OCI-LY7 (cell line): ENCODE results near the gene KSR1. TPM values are rescaled to one million over a fixed set of nuclear protein-coding genes. Genes with fewer than 3 reads are reported as not detected.

ENCODE experiments used
- BruUV-seq: library from RNA; stranded (reverse); fragments of 400-500 nt; replicated peaks from 2 replicates; lab custom pipeline; 2021; lab: Mats Ljungman, UMichigan
- CTCF ChIA-PET: fragments of 300-600 bp; sonication (Branson Sonifier 250); formaldehyde crosslinking; loops from one replicate; lab custom pipeline; 2022; ENCODE audit warnings: antibody characterized with exemption; ENCODE audit not compliant: unreplicated experiment; lab: Charles Lee
- POLR2A ChIA-PET: fragments of 300-600 bp; sonication (Branson Sonifier 250); formaldehyde crosslinking; loops from one replicate; lab custom pipeline; 2022; ENCODE audit warnings: antibody characterized with exemption; lab: Charles Lee
- DNase-seq: peaks from one replicate; pipeline ENCODE4 v3.0.0-alpha.2; 2015; ENCODE audit warnings: low spot score
- H2AFZ ChIP-seq: fragments of 200-600 bp; sonication (generic), shearing (Covaris generic); 2 replicates; pipeline ENCODE4 v1.6.1; 2014; ENCODE audit warnings: mild to moderate bottlenecking, antibody characterized with exemption, low read length, moderate library complexity
- H3K27ac ChIP-seq: fragments of 200-600 bp; sonication (generic); 2 replicates; pipeline ENCODE4 v1.5.1; 2014; ENCODE audit warnings: mixed run types, low read depth, mild to moderate bottlenecking, moderate library complexity, low read length, inconsistent platforms; ENCODE audit not compliant: poor library complexity, severe bottlenecking
- H3K36me3 ChIP-seq: fragments of 200-600 bp; sonication (generic); 2 replicates; pipeline ENCODE4 v1.6.1; 2014; ENCODE audit warnings: mild to moderate bottlenecking, antibody characterized with exemption, low read length, moderate library complexity, mixed read lengths; ENCODE audit not compliant: insufficient read depth
- H3K4me1 ChIP-seq: fragments of 200-600 bp; sonication (generic); 2 replicates; pipeline ENCODE4 v1.5.1; 2014; ENCODE audit warnings: mild to moderate bottlenecking, low read length; ENCODE audit not compliant: insufficient read depth, poor library complexity, severe bottlenecking
- H3K4me2 ChIP-seq: fragments of 200-600 bp; sonication (generic); 2 replicates; pipeline ENCODE4 v1.6.1; 2014; ENCODE audit warnings: mild to moderate bottlenecking, low read length
- H3K4me3 ChIP-seq: fragments of 200-600 bp; sonication (generic); 2 replicates; pipeline ENCODE4 v1.5.1; 2014; ENCODE audit warnings: mild to moderate bottlenecking, low read depth, low read length; ENCODE audit not compliant: poor library complexity, severe bottlenecking
- H3K79me2 ChIP-seq: fragments of 200-600 bp; sonication (generic); 2 replicates; pipeline ENCODE4 v1.6.1; 2016; ENCODE audit warnings: low read depth, mild to moderate bottlenecking, low read length, moderate library complexity, mixed read lengths; ENCODE audit not compliant: insufficient read depth
- H3K9me2 ChIP-seq: fragments of 200-600 bp; sonication (generic); 2 replicates; pipeline ENCODE4 v1.6.1; 2016; ENCODE audit warnings: mild to moderate bottlenecking, low read length, mixed read lengths; ENCODE audit not compliant: insufficient read depth
- H3K9me3 ChIP-seq: fragments of 200-600 bp; sonication (generic); 2 replicates; pipeline ENCODE4 v1.6.1; 2014; ENCODE audit warnings: mild to moderate bottlenecking, mixed run types, low read length, mixed read lengths
- H4K20me1 ChIP-seq: fragments of 200-600 bp; sonication (generic); 2 replicates; pipeline ENCODE4 v1.6.1; 2014; ENCODE audit warnings: mild to moderate bottlenecking, antibody characterized with exemption, low read length, moderate library complexity, mixed read lengths; ENCODE audit not compliant: insufficient read depth
- CTCF ChIP-seq: fragments of 200-600 bp; sonication (generic); conservative IDR thresholded peaks from 2 replicates; pipeline ENCODE4 v1.5.1; 2014; ENCODE audit warnings: mild to moderate bottlenecking, antibody characterized with exemption, low read length, moderate library complexity, mixed read lengths
- EZH2phosphoT487 ChIP-seq: fragments of 200-600 bp; sonication (generic); IDR thresholded peaks from 2 replicates; pipeline ENCODE4 v1.6.1; 2018; ENCODE audit warnings: low read depth, borderline replicate concordance, mild to moderate bottlenecking, mixed run types, antibody characterized with exemption, low read length, moderate library complexity, mixed read lengths
- intact Hi-C: fragments of 100-400 bp; cut with micrococcal nuclease; formaldehyde crosslinking; loops from one replicate; pipeline ENCODE4 v1.10.0; 2022; ENCODE audit not compliant: unreplicated experiment
- total RNA-seq, 2 experiments: library from RNA; depleted of rRNA in 1 of 2; stranded (reverse); fragments of >200 nt in 1 of 2; shearing (Covaris generic) in 1 of 2; gene quantifications; 2 replicates each; pipeline ENCODE4 v1.2.3, GENCODE V29; 2014 to 2022

The KSR1 gene
- total RNA-seq, 2 experiments from 2014 or later: 2.2 to 4.1 TPM

- Histone ChIP-seq H3K79me2 (no peaks in the 10 kb centered on the region), H3K27ac (no peak overlapping the region), H3K4me2 (no peak overlapping the region), H2AFZ (no peak overlapping the region), H3K4me3 (no peak overlapping the region), H3K36me3 (no peaks in the 10 kb centered on the region), H3K4me1 (no peaks in the 10 kb centered on the region), H3K9me3 (no peaks in the 10 kb centered on the region), H4K20me1 (no peaks in the 10 kb centered on the region), H3K9me2 (no peaks in the 10 kb centered on the region)
- intact Hi-C loops: no loop called here
- BruUV-seq: no TSS peak
- TF ChIP-seq CTCF (no peak), EZH2phosphoT487 (no peak)
- POLR2A ChIA-PET: interaction anchor here (0.6 kb wide), 1 partner anchor 148 kb away, joined by 9 read pairs; no protein-coding TSS in a partner anchor
- CTCF ChIA-PET: no interaction called here
- DNase-seq: no peak
These were observed 129.0 kb downstream of the KSR1 start for GRCh38 chr17:27585153-27585681.

GRCh38 chr17:27585792-27586191 is 129.5 kb downstream of the KSR1 start:
- no peak overlapping the region for H3K4me3 ChIP-seq
- H3K4me2 ChIP-seq: no peak overlapping the region
- TF ChIP-seq CTCF (no peak), EZH2phosphoT487 (no peak)
- no peaks in the 10 kb centered on the region for H3K9me2 ChIP-seq
- H2AFZ ChIP-seq: no peak overlapping the region
- no peaks in the 10 kb centered on the region for H4K20me1 ChIP-seq
- H3K4me1 ChIP-seq: no peaks in the 10 kb centered on the region
- H3K27ac ChIP-seq: no peak overlapping the region
- no TSS peak for BruUV-seq
- CTCF ChIA-PET: no interaction called here
- intact Hi-C loops: no loop called here
- DNase-seq: no peak
- H3K36me3 ChIP-seq: no peaks in the 10 kb centered on the region
- POLR2A ChIA-PET: no interaction called here
- H3K79me2 ChIP-seq: no peaks in the 10 kb centered on the region
- H3K9me3 ChIP-seq: no peaks in the 10 kb centered on the region

GRCh38 chr17:27586203-27586721 is 130.0 kb downstream of the KSR1 start:
- no peak for DNase-seq
- Histone ChIP-seq H4K20me1 (no peaks in the 10 kb centered on the region), H3K36me3 (no peaks in the 10 kb centered on the region), H3K4me2 (no peak overlapping the region), H3K9me3 (no peaks in the 10 kb centered on the region), H3K4me1 (no peaks in the 10 kb centered on the region), H2AFZ (no peak overlapping the region), H3K9me2 (no peaks in the 10 kb centered on the region), H3K79me2 (no peaks in the 10 kb centered on the region), H3K4me3 (no peak overlapping the region), H3K27ac (no peak overlapping the region)
- CTCF ChIA-PET: no interaction called here
- intact Hi-C loops: no loop called here
- TF ChIP-seq CTCF (no peak), EZH2phosphoT487 (no peak)
- POLR2A ChIA-PET: no interaction called here
- BruUV-seq: no TSS peak
